Thymus (tissue), 11 donors: ENCODE results near the gene TPH2. TPM values are rescaled to one million over a fixed set of nuclear protein-coding genes. Genes with fewer than 3 reads are reported as not detected.

Source experiments
- DNase-seq, 9 donors: peaks; one replicate each; pipeline ENCODE4 v3.0.0-alpha.2; 2013; ENCODE audit warnings: low spot score in 9 of 9, low read depth in 6 of 9, missing footprints in 1 of 9
- H3K27ac ChIP-seq, 2 donors: one replicate each; pipeline ENCODE4 v1.5.1; 2013; ENCODE audit warnings: control low read depth in 1 of 2, low read depth in 1 of 2, low read length in 1 of 2, mild to moderate bottlenecking in 1 of 2, moderate library complexity in 1 of 2
- H3K27me3 ChIP-seq, 2 donors: one replicate each; pipeline ENCODE4 v1.5.1; 2013; ENCODE audit warnings: low read length in 1 of 2; ENCODE audit not compliant: control insufficient read depth in 2 of 2, insufficient read depth in 1 of 2
- H3K36me3 ChIP-seq, 2 donors: one replicate each; pipeline ENCODE4 v1.5.1; 2013; ENCODE audit warnings: low read length in 1 of 2, mild to moderate bottlenecking in 1 of 2, moderate library complexity in 1 of 2; ENCODE audit not compliant: control insufficient read depth in 2 of 2, insufficient read depth in 2 of 2
- H3K4me1 ChIP-seq, 2 donors: one replicate each; pipeline ENCODE4 v1.5.1; 2013; ENCODE audit warnings: low read length in 2 of 2; ENCODE audit not compliant: control insufficient read depth in 2 of 2, insufficient read depth in 2 of 2
- H3K4me3 ChIP-seq, 2 donors: one replicate each; pipeline ENCODE4 v1.5.1; 2013; ENCODE audit warnings: low read length in 2 of 2, control low read depth in 1 of 2, mild to moderate bottlenecking in 1 of 2
- H3K9me3 ChIP-seq, 2 donors: one replicate each; pipeline ENCODE4 v1.5.1; 2013; ENCODE audit warnings: low read length in 1 of 2, mild to moderate bottlenecking in 1 of 2; ENCODE audit not compliant: control insufficient read depth in 2 of 2, insufficient read depth in 1 of 2
- WGBS: extraction: QIAGEN DNeasy Blood & Tissue Kit; methylation state at CpG from one replicate; pipeline ENCODE4 v1.1.7; 2013; 5-methylcytosine and 5-hydroxymethylcytosine counted together
- polyA plus RNA-seq: library from polyadenylated mRNA; stranded (reverse); fragments of 200-250 nt; gene quantifications from one replicate; pipeline ENCODE4 v1.2.3, GENCODE V29; 2013
- total RNA-seq: library from RNA; stranded (reverse); fragments of 120-200 nt; gene quantifications from one replicate; pipeline ENCODE4 v1.2.4, GENCODE V29; 2013
- donor health status: healthy.

The TPH2 gene
- total and polyA plus RNA-seq, 2 donors, result 0.07 TPM; not detected in 1

DNA sequence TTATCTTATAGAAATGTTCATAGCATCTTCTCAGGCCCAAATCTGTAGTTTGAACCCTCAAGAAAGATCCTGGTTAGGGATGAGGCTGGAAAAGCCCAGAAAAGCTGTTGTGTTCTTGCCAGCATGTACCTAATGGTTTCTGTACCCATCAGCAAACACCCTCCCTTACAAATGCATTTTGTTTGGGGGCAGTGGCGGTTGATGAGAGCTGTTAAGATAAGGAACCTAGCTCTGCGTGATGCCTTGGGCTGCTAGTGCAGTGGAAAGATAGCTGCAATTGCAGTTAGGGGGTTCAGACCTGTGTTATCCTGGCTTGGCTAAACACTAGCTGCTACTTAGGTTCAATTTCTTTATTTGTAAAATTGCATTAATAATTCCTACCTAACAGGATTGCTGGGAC is 3.6 kb downstream of the TPH2 start:
- H3K4me1 ChIP-seq, result no peaks in the 10 kb centered on the region
- WGBS, result 72% methylated on average over 2 of the region's 2 CpGs
- DNase-seq, result no peak
- no peak overlapping the region for H3K4me3 ChIP-seq
- H3K27ac ChIP-seq, result no peak overlapping the region
- no peaks in the 10 kb centered on the region for H3K9me3 ChIP-seq
- H3K36me3 ChIP-seq, result no peaks in the 10 kb centered on the region
- H3K27me3 ChIP-seq, result peaks cover 0 to 5% of the 10 kb centered on the region in 2 donors

- Histone ChIP-seq H3K36me3 (no peaks in the 10 kb centered on the region), H3K27me3 (peaks cover 0 to 9% of the 10 kb centered on the region in 2 donors), H3K9me3 (no peaks in the 10 kb centered on the region), H3K27ac (no peak overlapping the region), H3K4me1 (no peaks in the 10 kb centered on the region), H3K4me3 (no peak overlapping the region)
- WGBS, result 84% methylated on average over 4 of the region's 4 CpGs
- no peak for DNase-seq
Measured at GRCh38 chr12:71942703-71943102, 4.1 kb downstream of the TPH2 start.

DNA sequence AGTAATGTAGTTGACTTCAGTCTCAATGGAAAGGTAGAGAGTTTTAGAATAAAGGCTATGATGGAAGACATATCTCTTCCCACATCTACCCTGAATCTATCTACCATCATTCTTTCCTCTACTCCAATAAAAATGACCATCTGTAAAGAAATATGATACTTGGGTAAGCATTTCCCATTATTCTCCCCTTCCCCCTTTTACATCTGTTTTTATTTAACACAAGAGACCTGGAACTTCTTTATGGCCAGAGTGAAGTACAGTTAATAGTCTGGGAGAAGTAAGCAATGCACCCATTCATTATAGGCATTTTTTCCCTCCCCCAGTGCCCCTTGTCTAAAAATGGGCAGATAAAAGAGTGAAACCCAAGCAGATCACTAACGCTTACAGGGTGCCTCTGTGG is 6.5 kb downstream of the TPH2 start:
- 65% methylated on average over 1 of the region's 1 CpG for WGBS
- Histone ChIP-seq H3K27me3 (peaks cover 0 to 16% of the 10 kb centered on the region in 2 donors), H3K9me3 (no peaks in the 10 kb centered on the region), H3K4me3 (no peak overlapping the region), H3K27ac (no peak overlapping the region), H3K36me3 (no peaks in the 10 kb centered on the region), H3K4me1 (no peaks in the 10 kb centered on the region)
- DNase-seq, result no peak

- Histone ChIP-seq H3K4me3 (no peak overlapping the region), H3K27me3 (peaks cover 0 to 16% of the 10 kb centered on the region in 2 donors)
- 89% methylated on average over 4 of the region's 4 CpGs for WGBS
Measured at GRCh38 chr12:71945883-71946282, 7.2 kb downstream of the TPH2 start.

GRCh38 chr12:71947645-71948105 is 9.0 kb downstream of the TPH2 start:
- Histone ChIP-seq H3K27ac (no peak overlapping the region), H3K9me3 (no peaks in the 10 kb centered on the region), H3K27me3 (peaks cover 0 to 16% of the 10 kb centered on the region in 2 donors), H3K4me1 (no peaks in the 10 kb centered on the region), H3K36me3 (no peaks in the 10 kb centered on the region), H3K4me3 (no peak overlapping the region)
- 30% methylated on average over 9 of the region's 9 CpGs for WGBS
- peak in 2 of 9 donors; percentile 0 to 12 for DNase-seq

More at GRCh38 chr12:71945883-71946282, 7.2 kb downstream of the TPH2 start:
- no peaks in the 10 kb centered on the region for H3K36me3 ChIP-seq
- H3K27ac ChIP-seq, result no peak overlapping the region
- DNase-seq, result no peak
- no peaks in the 10 kb centered on the region for H3K4me1 ChIP-seq
- no peaks in the 10 kb centered on the region for H3K9me3 ChIP-seq

- no peak for DNase-seq
- H3K27me3 ChIP-seq, result peaks cover 0 to 16% of the 10 kb centered on the region in 2 donors
- no peak overlapping the region for H3K4me3 ChIP-seq
- H3K9me3 ChIP-seq, result no peaks in the 10 kb centered on the region
- WGBS, result 52% methylated on average over 3 of the region's 3 CpGs
- no peaks in the 10 kb centered on the region for H3K4me1 ChIP-seq
- no peak overlapping the region for H3K27ac ChIP-seq
- no peaks in the 10 kb centered on the region for H3K36me3 ChIP-seq
Measured at GRCh38 chr12:71948390-71948789, 9.7 kb downstream of the TPH2 start.

DNA sequence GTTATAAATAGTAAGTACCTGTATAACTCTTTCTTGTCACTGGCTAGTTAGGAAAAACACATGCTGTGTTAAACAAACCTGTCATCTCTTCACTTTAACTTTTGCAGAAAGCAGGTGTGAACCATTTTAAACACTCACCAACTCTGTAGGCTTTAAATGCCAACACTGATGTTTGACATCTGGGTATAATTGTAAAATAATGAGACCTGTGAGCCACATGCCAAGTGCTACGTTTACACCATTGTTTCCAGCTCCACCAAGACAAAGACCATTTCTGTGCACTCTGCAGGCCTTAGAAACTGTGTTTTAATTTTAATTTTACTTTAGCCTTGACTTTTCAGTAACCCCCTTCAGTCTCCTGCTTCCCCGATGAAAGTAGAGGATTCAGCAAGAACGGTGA is 11.0 kb downstream of the TPH2 start:
- Histone ChIP-seq H3K4me3 (no peak overlapping the region), H3K27me3 (peaks cover 0 to 16% of the 10 kb centered on the region in 2 donors), H3K4me1 (no peaks in the 10 kb centered on the region), H3K27ac (no peak overlapping the region), H3K9me3 (no peaks in the 10 kb centered on the region), H3K36me3 (no peaks in the 10 kb centered on the region)
- no peak for DNase-seq
- whole genome bisulfite sequencing, result 79% methylated on average over 3 of the region's 3 CpGs

GRCh38 chr12:71950404-71950803 is 11.8 kb downstream of the TPH2 start:
- H3K9me3 ChIP-seq, result no peaks in the 10 kb centered on the region
- no peaks in the 10 kb centered on the region for H3K36me3 ChIP-seq
- no peak overlapping the region for H3K4me3 ChIP-seq
- H3K27me3 ChIP-seq, result peaks cover 0 to 16% of the 10 kb centered on the region in 2 donors
- DNase-seq, result no peak
- 90% methylated on average over 4 of the region's 4 CpGs for whole genome bisulfite sequencing
- no peak overlapping the region for H3K27ac ChIP-seq
- no peaks in the 10 kb centered on the region for H3K4me1 ChIP-seq

DNA sequence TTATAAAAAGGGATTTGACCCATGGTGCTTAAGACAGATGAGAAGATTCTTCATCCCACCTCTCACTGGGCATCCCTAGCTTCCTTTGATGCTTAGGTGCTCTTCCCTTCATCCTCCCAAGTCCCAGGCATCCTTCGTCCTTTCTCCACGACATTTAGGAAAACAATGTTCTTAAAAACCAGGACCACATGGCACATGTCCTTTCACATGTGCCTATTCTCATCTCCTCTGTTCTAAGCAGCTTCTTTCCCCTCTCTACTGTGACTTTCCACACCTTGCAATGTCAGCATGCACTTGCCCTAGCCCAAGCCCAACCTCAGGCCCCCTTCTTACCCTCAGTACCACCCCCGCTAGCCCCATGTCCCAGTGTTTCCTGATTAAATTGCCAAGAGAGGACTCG is 12.2 kb downstream of the TPH2 start:
- H3K36me3 ChIP-seq, result no peaks in the 10 kb centered on the region
- H3K27me3 ChIP-seq, result peaks cover 0 to 16% of the 10 kb centered on the region in 2 donors
- no peaks in the 10 kb centered on the region for H3K9me3 ChIP-seq
- no peaks in the 10 kb centered on the region for H3K4me1 ChIP-seq
- no peak for DNase-seq
- 80% methylated on average over 4 of the region's 4 CpGs for WGBS
- no peak overlapping the region for H3K27ac ChIP-seq
- H3K4me3 ChIP-seq, result no peak overlapping the region
